ENCODE measurements around the gene EIF1. TPM values are rescaled to one million over a fixed set of nuclear protein-coding genes. Genes with fewer than 3 reads are reported as not detected.

The EIF1 gene
- total and polyA plus RNA-seq, 2 donors (not counting 3 experiments of a cell fraction or from before 2014, with no cell fraction given) = 168 to 814 TPM

DNA sequence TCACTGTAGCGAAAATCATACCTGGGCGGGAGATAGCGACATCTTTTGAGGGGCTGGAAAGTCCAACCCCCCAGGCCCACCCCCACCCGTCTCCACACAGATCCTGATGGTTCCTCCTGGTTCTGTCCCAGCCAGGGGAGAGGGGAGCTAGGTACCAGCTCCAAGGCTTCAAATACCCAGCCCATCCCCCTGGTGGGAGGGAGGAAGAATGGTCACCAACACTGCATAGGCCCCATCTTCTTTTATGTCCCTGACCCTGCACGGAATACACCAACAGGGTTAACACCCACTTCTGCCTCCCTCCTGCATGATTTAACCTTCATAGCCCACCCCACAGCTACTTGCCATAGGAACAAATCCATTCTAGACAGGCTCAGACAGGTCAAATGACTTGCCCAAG lies 36.4 kb downstream of the EIF1 start:
- no peak overlapping the region for H3K4me2 ChIP-seq (ENCODE audit: insufficient read depth, low read length)
- H3K27ac ChIP-seq (ENCODE audit: insufficient read depth, low read depth, low read length) = no peak overlapping the region
- no peaks in the 10 kb centered on the region for H3K9me1 ChIP-seq (replicated peaks; ENCODE audit: control insufficient read depth, extremely low read depth, insufficient read depth, low read length)
- intact Hi-C loops (cut with micrococcal nuclease) (no loop called here), dilution Hi-C loops (cut with MboI; ENCODE audit: extremely low pct_ligation_motif_present, low sequenced_read_pairs) (no loop called here)
- no peaks in the 10 kb centered on the region for H3K9me3 ChIP-seq (replicated peaks; ENCODE audit: control insufficient read depth, insufficient read depth, low read length)
- H3K79me2 ChIP-seq (ENCODE audit: control insufficient read depth, insufficient read depth, low read length) = no peaks in the 10 kb centered on the region
- H3K9ac ChIP-seq (replicated peaks; ENCODE audit: extremely low read depth, insufficient read depth, low read length) = no peak overlapping the region
- H3K4me1 ChIP-seq (ENCODE audit: control insufficient read depth, extremely low read depth, insufficient read depth, low read length) = no peaks in the 10 kb centered on the region
- ChIA-PET CTCF (interaction anchor here (1.2 kb wide), 1 partner anchor 29 kb away, joined by 3 read pairs; no protein-coding TSS in a partner anchor), POLR2A (no interaction called here)
- TF ChIP-seq POLR2AphosphoS5 (IDR thresholded peaks at IDR 0.05; ENCODE audit: insufficient read depth, low read depth, low read length) (no peak), POLR2A (IDR thresholded peaks at IDR 0.05; ENCODE audit: low read depth, low read length) (no peak), GATA2 (IDR thresholded peaks at IDR 0.05; ENCODE audit: insufficient read depth, insufficient read length, low read depth, low read length) (no peak), MYC (IDR thresholded peaks at IDR 0.05; ENCODE audit: low read depth, low read length) (no peak), EZH2 (IDR thresholded peaks at IDR 0.05; ENCODE audit: borderline replicate concordance, low read depth, low read length, severe bottlenecking) (no peak), JUN (IDR thresholded peaks at IDR 0.05; ENCODE audit: borderline replicate concordance, insufficient read depth, insufficient read length, low read depth) (no peak), FOS (IDR thresholded peaks at IDR 0.05; ENCODE audit: borderline replicate concordance, insufficient read depth, low read length) (no peak)
- TF ChIP-seq, protein P1, sequence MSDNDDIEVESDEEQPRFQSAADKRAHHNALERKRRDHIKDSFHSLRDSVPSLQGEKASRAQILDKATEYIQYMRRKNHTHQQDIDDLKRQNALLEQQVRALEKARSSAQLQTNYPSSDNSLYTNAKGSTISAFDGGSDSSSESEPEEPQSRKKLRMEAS (IDR thresholded peaks at IDR 0.05; ENCODE audit: insufficient read depth, insufficient read length) = no peak
- TF ChIP-seq, protein P2, sequence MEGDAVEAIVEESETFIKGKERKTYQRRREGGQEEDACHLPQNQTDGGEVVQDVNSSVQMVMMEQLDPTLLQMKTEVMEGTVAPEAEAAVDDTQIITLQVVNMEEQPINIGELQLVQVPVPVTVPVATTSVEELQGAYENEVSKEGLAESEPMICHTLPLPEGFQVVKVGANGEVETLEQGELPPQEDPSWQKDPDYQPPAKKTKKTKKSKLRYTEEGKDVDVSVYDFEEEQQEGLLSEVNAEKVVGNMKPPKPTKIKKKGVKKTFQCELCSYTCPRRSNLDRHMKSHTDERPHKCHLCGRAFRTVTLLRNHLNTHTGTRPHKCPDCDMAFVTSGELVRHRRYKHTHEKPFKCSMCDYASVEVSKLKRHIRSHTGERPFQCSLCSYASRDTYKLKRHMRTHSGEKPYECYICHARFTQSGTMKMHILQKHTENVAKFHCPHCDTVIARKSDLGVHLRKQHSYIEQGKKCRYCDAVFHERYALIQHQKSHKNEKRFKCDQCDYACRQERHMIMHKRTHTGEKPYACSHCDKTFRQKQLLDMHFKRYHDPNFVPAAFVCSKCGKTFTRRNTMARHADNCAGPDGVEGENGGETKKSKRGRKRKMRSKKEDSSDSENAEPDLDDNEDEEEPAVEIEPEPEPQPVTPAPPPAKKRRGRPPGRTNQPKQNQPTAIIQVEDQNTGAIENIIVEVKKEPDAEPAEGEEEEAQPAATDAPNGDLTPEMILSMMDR (IDR thresholded peaks at IDR 0.05; ENCODE audit: extremely low read depth in 1 of 2, insufficient read depth in 1 of 2, low read depth in 1 of 2, low read length in 2 of 2) = no peak
- no peak overlapping the region for H3K4me3 ChIP-seq (replicated peaks in 1 of 3; ENCODE audit: insufficient read depth in 1 of 3, low read depth in 1 of 3, low read length in 3 of 3)
- FAIRE-seq (no peak), DNase-seq (ENCODE audit: low read depth, low spot score) (no peak)
- no TSS peak for BruUV-seq (replicated peaks)
- H3K27me3 ChIP-seq (ENCODE audit: control insufficient read depth in 2 of 2, insufficient read depth in 2 of 2, low read length in 2 of 2) = peaks cover 0 to 1% of the 10 kb centered on the region in 2 experiments
- no peaks in the 10 kb centered on the region for H4K20me1 ChIP-seq (replicated peaks; ENCODE audit: control insufficient read depth, extremely low read depth, insufficient read depth, low read length)
- no peak overlapping the region for H2AFZ ChIP-seq (ENCODE audit: low read depth, low read length)
- H3K36me3 ChIP-seq (ENCODE audit: control insufficient read depth in 2 of 2, extremely low read depth in 1 of 2, insufficient read depth in 2 of 2, low read length in 2 of 2) = no peaks in the 10 kb centered on the region

Data from endothelial cell of umbilical vein (primary cell).